ENCODE data around the gene VGF. TPM values are rescaled to one million over a fixed set of nuclear protein-coding genes. Genes with fewer than 3 reads are reported as not detected.
"Not testable (repeated sequence)": the region's sequence is repeated elsewhere in the genome, so short reads cannot be mapped to it uniquely, and the experiment has no call there.

The VGF gene
- total RNA-seq, 1 donor from 2014 or later: 0.16 TPM

- Mint-ChIP-seq H3K9me3 (ENCODE audit: unreplicated experiment) (no peaks in the 10 kb centered on the region), H3K27ac (ENCODE audit: unreplicated experiment) (peak overlapping the region; percentile 75), H3K4me3 (ENCODE audit: unreplicated experiment) (no peak overlapping the region), H3K27me3 (ENCODE audit: unreplicated experiment) (no peaks in the 10 kb centered on the region), H3K4me1 (ENCODE audit: unreplicated experiment) (peaks cover 71% of the 10 kb centered on the region), H3K36me3 (ENCODE audit: unreplicated experiment) (no peaks in the 10 kb centered on the region)
- DNase-seq (ENCODE audit: extremely low spot score, unreplicated experiment): no peak
- TF ChIP-seq CTCF (IDR thresholded peaks at IDR 0.05): no peak
Observed at GRCh38 chr7:101113836-101114235, 51.5 kb downstream of the VGF start.

GRCh38 chr7:101113140-101113539 is 52.2 kb downstream of the VGF start:
- peaks cover 70% of the 10 kb centered on the region for H3K4me1 Mint-ChIP-seq (ENCODE audit: unreplicated experiment)
- H3K27me3 Mint-ChIP-seq (ENCODE audit: unreplicated experiment); H3K4me3 Mint-ChIP-seq (ENCODE audit: unreplicated experiment); DNase-seq (ENCODE audit: extremely low spot score, unreplicated experiment); H3K36me3 Mint-ChIP-seq (ENCODE audit: unreplicated experiment); H3K9me3 Mint-ChIP-seq (ENCODE audit: unreplicated experiment): not testable (repeated sequence)
- peak overlapping the region; percentile 96 for H3K27ac Mint-ChIP-seq (ENCODE audit: unreplicated experiment)

Small RNA genes lying within 50 kb of the gene (microRNA-seq; reads per million reads assigned to microRNA genes)
- gene MIR4653 (ENCODE audit: unreplicated experiment): not detected

Other genes starting within 250 kb of the VGF start
- not detected in 2 replicates for gene MUC3A, start 216.0 kb downstream of the VGF start, total RNA-seq
- gene MUC12, start 196.0 kb downstream of the VGF start, total RNA-seq: not detected in 2 replicates
- gene MUC17, start 145.5 kb downstream of the VGF start, total RNA-seq: not detected in 2 replicates
- gene TRIM56, start 80.1 kb downstream of the VGF start, total RNA-seq: 36.5 and 42.2 TPM in 2 replicates
- 266 and 328 TPM in 2 replicates for gene SERPINE1, start 38.5 kb downstream of the VGF start, total RNA-seq
- gene AP1S1, start 11.1 kb downstream of the VGF start, total RNA-seq: 52.9 and 57.9 TPM in 2 replicates
- 0.16 TPM in 1 of 2 replicates, not detected in the other for gene NAT16, start 14.7 kb upstream of the VGF start, total RNA-seq
- not detected in 2 replicates for gene MOGAT3, start 35.5 kb upstream of the VGF start, total RNA-seq
- 110 and 130 TPM in 2 replicates for gene PLOD3, start 52.0 kb upstream of the VGF start, total RNA-seq
- gene ZNHIT1, start 52.6 kb upstream of the VGF start, total RNA-seq: 64.0 and 66.9 TPM in 2 replicates
- gene CLDN15, start 72.2 kb upstream of the VGF start, total RNA-seq: 10.9 and 11.4 TPM in 2 replicates
- 142 and 151 TPM in 2 replicates for gene FIS1, start 79.5 kb upstream of the VGF start, total RNA-seq
- gene IFT22, start 156.2 kb upstream of the VGF start, total RNA-seq: 25.2 and 29.3 TPM in 2 replicates
- gene COL26A1, start 197.3 kb upstream of the VGF start, total RNA-seq: 124 and 128 TPM in 2 replicates

Measured in osteocyte (in vitro differentiated cells).